Endometrial microvascular endothelial cells (primary cell): ENCODE data around the gene KCNJ9. TPM values are rescaled to one million over a fixed set of nuclear protein-coding genes. Genes with fewer than 3 reads are reported as not detected.
"Not testable (repeated sequence)": the region's sequence is repeated elsewhere in the genome, so short reads cannot be mapped to it uniquely, and the experiment has no call there.

Experiments used
- in situ Hi-C: cut with HindIII; loops from 2 replicates; pipeline ENCODE4 v1.10.0; 2017; ENCODE audit warnings: low sequenced_read_pairs, low pct_unique_long_range_greater_than_20kb; ENCODE audit errors: inconsistent ontology term
- total RNA-seq: library from RNA; depleted of rRNA; stranded (reverse); fragments of >200 nt; gene quantifications from one replicate; pipeline ENCODE4 v1.2.3, GENCODE V29; 2015; ENCODE audit errors: inconsistent ontology term

Gene KCNJ9
- total RNA-seq, 1 donor from 2014 or later, result not detected

- in situ Hi-C loops, result no loop called here
These were observed 17.7 kb downstream of the KCNJ9 start for GRCh38 chr1:160098852-160099561.

GRCh38 chr1:160099716-160100375, 18.5 kb downstream of the KCNJ9 start:
- in situ Hi-C loops, result loop anchor here (10.0 kb wide), 1 partner anchor 155 kb away; no protein-coding TSS in a partner anchor

GRCh38 chr1:160101037-160101716, 19.8 kb downstream of the KCNJ9 start:
- in situ Hi-C loops, result loop anchor here (10.0 kb wide), 1 partner anchor 154 kb away; no protein-coding TSS in a partner anchor

GRCh38 chr1:160101717-160102522, 20.6 kb downstream of the KCNJ9 start:
- in situ Hi-C loops, result loop anchor here (10.0 kb wide), 1 partner anchor 153 kb away; no protein-coding TSS in a partner anchor

GRCh38 chr1:160103658-160104408, 22.5 kb downstream of the KCNJ9 start:
- in situ Hi-C loops, result loop anchor here (10.0 kb wide), 1 partner anchor 151 kb away; no protein-coding TSS in a partner anchor

- in situ Hi-C loops, result loop anchor here (10.0 kb wide), 1 partner anchor 150 kb away; no protein-coding TSS in a partner anchor
These were observed 23.1 kb downstream of the KCNJ9 start for GRCh38 chr1:160104486-160104885.

GRCh38 chr1:160105155-160105554, 23.8 kb downstream of the KCNJ9 start:
- in situ Hi-C loops, result loop anchor here (10.0 kb wide), 1 partner anchor 150 kb away; no protein-coding TSS in a partner anchor

GRCh38 chr1:160107512-160107911, 26.2 kb downstream of the KCNJ9 start:
- in situ Hi-C loops, result loop anchor here (10.0 kb wide), 1 partner anchor 147 kb away; no protein-coding TSS in a partner anchor

- in situ Hi-C loops, result loop anchor here (10.0 kb wide), 1 partner anchor 146 kb away; no protein-coding TSS in a partner anchor
These were observed 27.7 kb downstream of the KCNJ9 start for GRCh38 chr1:160108888-160109662.

- in situ Hi-C loops, result loop anchor here (10.0 kb wide), 1 partner anchor 145 kb away; no protein-coding TSS in a partner anchor
These were observed 28.3 kb downstream of the KCNJ9 start for GRCh38 chr1:160109686-160110085.

- in situ Hi-C loops, result not testable (repeated sequence)
These were observed 30.1 kb downstream of the KCNJ9 start for GRCh38 chr1:160111462-160111861.

- in situ Hi-C loops, result no loop called here
These were observed 31.0 kb downstream of the KCNJ9 start for GRCh38 chr1:160112357-160112756.

- in situ Hi-C loops, result no loop called here
These were observed 32.1 kb downstream of the KCNJ9 start for GRCh38 chr1:160113407-160113806.

- in situ Hi-C loops, result no loop called here
These were observed 32.7 kb downstream of the KCNJ9 start for GRCh38 chr1:160114085-160114484.

- in situ Hi-C loops, result no loop called here
These were observed 34.4 kb downstream of the KCNJ9 start, which contains the start of gene ATP1A2 for GRCh38 chr1:160115545-160116282. TSS of gene ATP1A2 (plus strand) at chr1:160115759. CDS start at chr1:160115862, 103 bp downstream.
